ENCODE data around the gene TGM2. TPM values are rescaled to one million over a fixed set of nuclear protein-coding genes. Genes with fewer than 3 reads are reported as not detected.

TGM2 gene
- total RNA-seq, 2 donors from 2014 or later, result 0.27 to 0.37 TPM

DNA sequence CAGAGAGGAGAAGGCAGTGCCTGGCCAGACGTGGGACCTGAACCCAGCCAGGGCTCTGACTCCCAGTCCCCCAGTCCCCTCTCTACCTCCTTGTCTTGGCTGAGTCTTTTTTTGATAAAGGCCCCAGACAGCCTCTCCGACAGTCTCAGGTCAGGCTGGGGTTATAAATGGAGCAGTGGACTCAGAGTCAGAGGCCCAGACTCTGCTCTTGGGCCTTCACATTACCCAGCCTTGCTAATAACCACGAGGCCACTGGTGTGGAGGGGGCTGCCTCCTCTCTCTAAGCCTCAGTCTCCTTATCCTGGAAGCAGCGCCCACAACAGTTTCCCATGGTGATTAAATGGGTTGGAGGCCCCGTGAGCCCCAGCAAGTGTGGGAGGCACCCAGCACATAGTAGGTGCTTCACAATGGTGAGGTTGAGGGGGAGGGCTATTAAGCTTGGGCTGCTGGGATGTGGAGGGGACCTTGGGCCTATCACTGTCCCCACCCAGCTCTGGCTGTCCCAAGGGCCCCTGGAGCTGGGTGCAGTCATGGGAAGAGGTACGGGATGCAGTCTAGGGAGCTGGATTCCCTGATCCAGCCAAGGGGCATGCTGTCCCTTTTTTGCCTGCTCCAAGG lies 35.7 kb downstream of the TGM2 start:
- H3K9me3 ChIP-seq (ENCODE audit: control insufficient read depth, low read length), result no peaks in the 10 kb centered on the region
- no peak overlapping the region for H3K9ac ChIP-seq (ENCODE audit: extremely low read depth, low read length, poor library complexity, severe bottlenecking)
- H3K4me1 ChIP-seq (ENCODE audit: control insufficient read depth, insufficient read depth, low read length), result no peaks in the 10 kb centered on the region
- no peaks in the 10 kb centered on the region for H3K36me3 ChIP-seq (ENCODE audit: control insufficient read depth, insufficient read depth, low read length)
- Mint-ChIP-seq H3K9me3 (no peaks in the 10 kb centered on the region), H3K4me3 (no peak overlapping the region), H3K36me3 (ENCODE audit: low read depth) (no peaks in the 10 kb centered on the region), H3K4me1 (peaks cover 3% of the 10 kb centered on the region), H3K27me3 (ENCODE audit: insufficient read depth) (no peaks in the 10 kb centered on the region), H3K27ac (no peak overlapping the region)
- TF ChIP-seq, protein P1, sequence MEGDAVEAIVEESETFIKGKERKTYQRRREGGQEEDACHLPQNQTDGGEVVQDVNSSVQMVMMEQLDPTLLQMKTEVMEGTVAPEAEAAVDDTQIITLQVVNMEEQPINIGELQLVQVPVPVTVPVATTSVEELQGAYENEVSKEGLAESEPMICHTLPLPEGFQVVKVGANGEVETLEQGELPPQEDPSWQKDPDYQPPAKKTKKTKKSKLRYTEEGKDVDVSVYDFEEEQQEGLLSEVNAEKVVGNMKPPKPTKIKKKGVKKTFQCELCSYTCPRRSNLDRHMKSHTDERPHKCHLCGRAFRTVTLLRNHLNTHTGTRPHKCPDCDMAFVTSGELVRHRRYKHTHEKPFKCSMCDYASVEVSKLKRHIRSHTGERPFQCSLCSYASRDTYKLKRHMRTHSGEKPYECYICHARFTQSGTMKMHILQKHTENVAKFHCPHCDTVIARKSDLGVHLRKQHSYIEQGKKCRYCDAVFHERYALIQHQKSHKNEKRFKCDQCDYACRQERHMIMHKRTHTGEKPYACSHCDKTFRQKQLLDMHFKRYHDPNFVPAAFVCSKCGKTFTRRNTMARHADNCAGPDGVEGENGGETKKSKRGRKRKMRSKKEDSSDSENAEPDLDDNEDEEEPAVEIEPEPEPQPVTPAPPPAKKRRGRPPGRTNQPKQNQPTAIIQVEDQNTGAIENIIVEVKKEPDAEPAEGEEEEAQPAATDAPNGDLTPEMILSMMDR (conservative IDR thresholded peaks at IDR 0.05), result no peak
- H3K4me3 ChIP-seq (ENCODE audit: low read length), result no peak overlapping the region
- H3K27ac ChIP-seq (ENCODE audit: low read depth, low read length), result no peak overlapping the region
- H3K27me3 ChIP-seq (ENCODE audit: control insufficient read depth, insufficient read depth, low read length, poor library complexity, severe bottlenecking), result no peaks in the 10 kb centered on the region
- WGBS, 2 experiments (ENCODE audit: insufficient coverage in 1 of 2, insufficient read length in 1 of 2), result 88 to 90% methylated on average over 3 to 6 of the region's 6 CpGs
- DNase-seq, result no peak

GRCh38 chr20:38128691-38129090 lies 36.4 kb downstream of the TGM2 start:
- H3K9ac ChIP-seq (ENCODE audit: extremely low read depth, low read length, poor library complexity, severe bottlenecking), result no peak overlapping the region
- no peaks in the 10 kb centered on the region for H3K36me3 Mint-ChIP-seq (ENCODE audit: low read depth)
- no peaks in the 10 kb centered on the region for H3K27me3 ChIP-seq (ENCODE audit: control insufficient read depth, insufficient read depth, low read length, poor library complexity, severe bottlenecking)
- H3K4me1 Mint-ChIP-seq, result no peaks in the 10 kb centered on the region
- no peaks in the 10 kb centered on the region for H3K9me3 ChIP-seq (ENCODE audit: control insufficient read depth, low read length)
- no peaks in the 10 kb centered on the region for H3K36me3 ChIP-seq (ENCODE audit: control insufficient read depth, insufficient read depth, low read length)
- DNase-seq, result no peak
- TF ChIP-seq, protein P1 (conservative IDR thresholded peaks at IDR 0.05), result no peak
- 88 to 100% methylated on average over 1 to 2 of the region's 2 CpGs for WGBS, 2 experiments (ENCODE audit: insufficient coverage in 1 of 2, insufficient read length in 1 of 2)
- H3K9me3 Mint-ChIP-seq, result no peaks in the 10 kb centered on the region
- no peaks in the 10 kb centered on the region for H3K4me1 ChIP-seq (ENCODE audit: control insufficient read depth, insufficient read depth, low read length)
- H3K27ac Mint-ChIP-seq, result no peak overlapping the region
- H3K27me3 Mint-ChIP-seq (ENCODE audit: insufficient read depth), result no peaks in the 10 kb centered on the region
- H3K4me3 Mint-ChIP-seq, result no peak overlapping the region
- no peak overlapping the region for H3K4me3 ChIP-seq (ENCODE audit: low read length)
- no peak overlapping the region for H3K27ac ChIP-seq (ENCODE audit: low read depth, low read length)

DNA sequence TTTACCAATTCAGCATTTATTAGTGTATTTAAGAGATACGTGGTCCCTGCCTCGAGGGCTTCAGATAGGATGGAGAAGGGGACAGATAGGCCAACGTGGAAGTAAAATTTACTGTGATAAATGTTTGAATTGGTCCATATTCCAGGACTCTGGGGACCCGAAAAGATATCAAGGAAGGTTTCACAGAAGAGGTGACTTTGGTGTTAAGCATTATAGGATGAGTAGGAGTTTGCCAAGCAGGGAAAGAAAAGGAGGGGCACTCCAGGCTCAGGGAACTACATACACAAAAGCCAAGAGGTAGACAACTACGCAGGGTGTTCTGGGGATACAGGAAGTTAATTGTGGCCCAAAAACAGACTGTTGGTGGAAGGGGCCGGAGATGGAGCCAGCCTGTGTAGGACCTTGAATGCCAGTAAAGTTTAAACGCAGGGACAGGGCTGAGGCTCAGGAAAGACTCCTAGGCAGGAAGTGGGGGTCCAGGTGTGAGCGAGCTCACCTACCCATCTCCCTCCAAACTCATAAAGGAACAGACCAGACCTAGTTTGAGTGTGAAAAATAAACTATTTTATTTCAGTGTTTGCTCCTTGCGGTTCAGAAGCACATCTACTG lies 37.0 kb downstream of the TGM2 start:
- no peaks in the 10 kb centered on the region for H3K27me3 ChIP-seq (ENCODE audit: control insufficient read depth, insufficient read depth, low read length, poor library complexity, severe bottlenecking)
- no peak overlapping the region for H3K4me3 ChIP-seq (ENCODE audit: low read length)
- H3K9me3 ChIP-seq (ENCODE audit: control insufficient read depth, low read length), result no peaks in the 10 kb centered on the region
- H3K27ac Mint-ChIP-seq, result no peak overlapping the region
- H3K36me3 Mint-ChIP-seq (ENCODE audit: low read depth), result no peaks in the 10 kb centered on the region
- H3K9me3 Mint-ChIP-seq, result no peaks in the 10 kb centered on the region
- H3K4me3 Mint-ChIP-seq, result no peak overlapping the region
- H3K36me3 ChIP-seq (ENCODE audit: control insufficient read depth, insufficient read depth, low read length), result no peaks in the 10 kb centered on the region
- TF ChIP-seq, protein P1 (conservative IDR thresholded peaks at IDR 0.05), result no peak
- H3K27ac ChIP-seq (ENCODE audit: low read depth, low read length), result no peak overlapping the region
- no peaks in the 10 kb centered on the region for H3K27me3 Mint-ChIP-seq (ENCODE audit: insufficient read depth)
- no peak overlapping the region for H3K9ac ChIP-seq (ENCODE audit: extremely low read depth, low read length, poor library complexity, severe bottlenecking)
- DNase-seq, result peak; percentile 20
- no peaks in the 10 kb centered on the region for H3K4me1 ChIP-seq (ENCODE audit: control insufficient read depth, insufficient read depth, low read length)
- 87 to 92% methylated on average over 7 to 8 of the region's 9 CpGs for WGBS, 2 experiments (ENCODE audit: insufficient coverage in 1 of 2, insufficient read length in 1 of 2)
- peaks cover 4% of the 10 kb centered on the region for H3K4me1 Mint-ChIP-seq
